ENCODE data around the gene LILRB5.
"Not testable (repeated sequence)": the region's sequence is repeated elsewhere in the genome, so short reads cannot be mapped to it uniquely, and the experiment has no call there.

Gene LILRB5

GRCh38 chr19:54242646-54243045 lies 14.4 kb downstream of the LILRB5 start, which contains the start of gene LILRA6:
LILRA6 (minus strand) TSS chr19:54242790.
- not testable (repeated sequence) for DNase-seq (ENCODE audit: low read depth in 3 of 3)

- DNase-seq (ENCODE audit: low read depth in 3 of 3): not testable (repeated sequence)
Observed at GRCh38 chr19:54242234-54242633, 14.8 kb downstream of the LILRB5 start.

- DNase-seq (ENCODE audit: low read depth in 3 of 3): not testable (repeated sequence)
Observed at GRCh38 chr19:54240372-54241336, 16.4 kb downstream of the LILRB5 start.

- not testable (repeated sequence) for DNase-seq (ENCODE audit: low read depth in 3 of 3)
Observed at GRCh38 chr19:54239491-54240371, 17.3 kb downstream of the LILRB5 start.

- DNase-seq (ENCODE audit: low read depth in 3 of 3): no peak
Observed at GRCh38 chr19:54233941-54234340, 23.1 kb downstream of the LILRB5 start.

- peak; percentile 66 to 93 (median 82) for DNase-seq (ENCODE audit: low read depth in 3 of 3)
Observed at GRCh38 chr19:54231077-54231931, 25.8 kb downstream of the LILRB5 start.

GRCh38 chr19:54230031-54230430 lies 27.0 kb downstream of the LILRB5 start:
- no peak for DNase-seq (ENCODE audit: low read depth in 3 of 3)

GRCh38 chr19:54229146-54229545 lies 27.9 kb downstream of the LILRB5 start:
- no peak for DNase-seq (ENCODE audit: low read depth in 3 of 3)

- not testable (repeated sequence) for DNase-seq (ENCODE audit: low read depth in 3 of 3)
Observed at GRCh38 chr19:54224619-54225018, 32.5 kb downstream of the LILRB5 start.

- not testable (repeated sequence) for DNase-seq (ENCODE audit: low read depth in 3 of 3)
Observed at GRCh38 chr19:54223937-54224281, 33.2 kb downstream of the LILRB5 start.

GRCh38 chr19:54223277-54223936 lies 33.7 kb downstream of the LILRB5 start:
- DNase-seq (ENCODE audit: low read depth in 3 of 3): not testable (repeated sequence)

- not testable (repeated sequence) for DNase-seq (ENCODE audit: low read depth in 3 of 3)
Observed at GRCh38 chr19:54222474-54223276, 34.4 kb downstream of the LILRB5 start, which contains the start of gene LILRB3. LILRB3 (minus strand) TSS chr19:54223007; CDS start chr19:54222976, 31 bp downstream.

GRCh38 chr19:54221947-54222346 lies 35.1 kb downstream of the LILRB5 start:
- not testable (repeated sequence) for DNase-seq (ENCODE audit: low read depth in 3 of 3)

- not testable (repeated sequence) for DNase-seq (ENCODE audit: low read depth in 3 of 3)
Observed at GRCh38 chr19:54219702-54220101, 37.4 kb downstream of the LILRB5 start.

GRCh38 chr19:54218960-54219661 lies 38.0 kb downstream of the LILRB5 start:
- no peak for DNase-seq (ENCODE audit: low read depth in 3 of 3)

- DNase-seq (ENCODE audit: low read depth in 3 of 3): no peak
Observed at GRCh38 chr19:54218259-54218658, 38.8 kb downstream of the LILRB5 start.

- not testable (repeated sequence) for DNase-seq (ENCODE audit: low read depth in 3 of 3)
Observed at GRCh38 chr19:54217517-54218247, 39.4 kb downstream of the LILRB5 start.

GRCh38 chr19:54216869-54217268 lies 40.2 kb downstream of the LILRB5 start:
- DNase-seq (ENCODE audit: low read depth in 3 of 3): no peak
